PFSK-1 (cell line): ENCODE measurements around the gene TTN.

Experiments used
- FOXP2 ChIP-seq: optimal IDR thresholded peaks from 2 replicates; pipeline ENCODE3; 2011; ENCODE audit warnings: borderline replicate concordance, control low read depth, inconsistent platforms; ENCODE audit not compliant: insufficient read depth; ENCODE audit errors: extremely low read length, extremely low read depth
- POLR2AphosphoS5 ChIP-seq: IDR thresholded peaks from 2 replicates; pipeline ENCODE4 v1.6.1; 2012; ENCODE audit warnings: low read depth, mild to moderate bottlenecking, control low read depth, low read length, moderate library complexity
- SIN3A ChIP-seq: IDR thresholded peaks from 2 replicates; pipeline ENCODE4 v1.6.1; 2012; ENCODE audit warnings: mild to moderate bottlenecking, low read length, moderate library complexity, borderline replicate concordance; ENCODE audit not compliant: insufficient read depth
- TAF1 ChIP-seq: IDR thresholded peaks from 2 replicates; pipeline ENCODE4 v1.6.1; 2012; ENCODE audit warnings: low read length, control low read depth, borderline replicate concordance; ENCODE audit not compliant: insufficient read depth
- TF ChIP-seq, protein P1 (sequence below), 2 experiments: IDR thresholded peaks; 2 replicates each; pipeline versions ENCODE4 v1.6.1 to v1.8.0; 2011 to 2012; ENCODE audit warnings: low read depth in 2 of 2, low read length in 2 of 2, control low read depth in 1 of 2, inconsistent platforms in 1 of 2, mild to moderate bottlenecking in 1 of 2, moderate library complexity in 1 of 2; ENCODE audit not compliant: insufficient read depth in 1 of 2

The TTN gene

DNA sequence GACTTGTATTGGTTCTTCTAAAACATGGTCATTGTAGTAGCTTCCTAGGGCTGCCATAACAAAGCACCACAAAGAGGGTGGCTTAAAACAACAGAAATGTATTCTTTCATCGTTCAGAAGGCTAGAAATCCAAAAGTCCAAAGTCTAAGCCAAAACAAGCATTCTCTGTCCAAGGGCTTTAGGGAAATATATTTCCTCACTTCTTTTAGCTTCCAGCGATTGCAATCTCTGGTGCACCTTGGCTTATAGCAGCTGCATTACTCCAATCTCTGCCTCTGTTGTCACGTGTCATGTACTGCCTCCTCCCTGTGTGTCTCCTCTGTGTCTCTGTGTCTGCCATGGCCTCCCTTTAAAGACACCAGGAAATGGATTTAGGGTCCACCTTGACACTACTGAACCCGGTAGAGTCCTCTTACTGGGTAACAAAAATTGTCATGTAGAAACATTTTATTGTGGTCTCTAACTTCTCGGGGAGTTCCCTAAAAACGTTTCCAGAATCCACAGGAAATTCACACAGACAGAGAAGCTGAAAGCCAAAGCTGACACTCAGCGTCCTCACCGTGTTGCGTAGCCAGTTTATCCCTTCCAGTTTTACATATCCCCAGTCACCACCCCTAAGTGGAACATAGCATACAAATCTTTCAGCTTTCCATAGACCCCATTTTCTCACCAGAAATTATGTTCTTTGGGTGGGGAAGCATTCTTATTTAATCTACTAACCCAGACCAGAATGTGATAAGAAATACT, 20.7 kb upstream of the TTN start:
- no peak for TF ChIP-seq POLR2AphosphoS5
- no peak for TF ChIP-seq TAF1
- TF ChIP-seq SIN3A = no peak
- no peak for TF ChIP-seq FOXP2
- TF ChIP-seq, protein P1, sequence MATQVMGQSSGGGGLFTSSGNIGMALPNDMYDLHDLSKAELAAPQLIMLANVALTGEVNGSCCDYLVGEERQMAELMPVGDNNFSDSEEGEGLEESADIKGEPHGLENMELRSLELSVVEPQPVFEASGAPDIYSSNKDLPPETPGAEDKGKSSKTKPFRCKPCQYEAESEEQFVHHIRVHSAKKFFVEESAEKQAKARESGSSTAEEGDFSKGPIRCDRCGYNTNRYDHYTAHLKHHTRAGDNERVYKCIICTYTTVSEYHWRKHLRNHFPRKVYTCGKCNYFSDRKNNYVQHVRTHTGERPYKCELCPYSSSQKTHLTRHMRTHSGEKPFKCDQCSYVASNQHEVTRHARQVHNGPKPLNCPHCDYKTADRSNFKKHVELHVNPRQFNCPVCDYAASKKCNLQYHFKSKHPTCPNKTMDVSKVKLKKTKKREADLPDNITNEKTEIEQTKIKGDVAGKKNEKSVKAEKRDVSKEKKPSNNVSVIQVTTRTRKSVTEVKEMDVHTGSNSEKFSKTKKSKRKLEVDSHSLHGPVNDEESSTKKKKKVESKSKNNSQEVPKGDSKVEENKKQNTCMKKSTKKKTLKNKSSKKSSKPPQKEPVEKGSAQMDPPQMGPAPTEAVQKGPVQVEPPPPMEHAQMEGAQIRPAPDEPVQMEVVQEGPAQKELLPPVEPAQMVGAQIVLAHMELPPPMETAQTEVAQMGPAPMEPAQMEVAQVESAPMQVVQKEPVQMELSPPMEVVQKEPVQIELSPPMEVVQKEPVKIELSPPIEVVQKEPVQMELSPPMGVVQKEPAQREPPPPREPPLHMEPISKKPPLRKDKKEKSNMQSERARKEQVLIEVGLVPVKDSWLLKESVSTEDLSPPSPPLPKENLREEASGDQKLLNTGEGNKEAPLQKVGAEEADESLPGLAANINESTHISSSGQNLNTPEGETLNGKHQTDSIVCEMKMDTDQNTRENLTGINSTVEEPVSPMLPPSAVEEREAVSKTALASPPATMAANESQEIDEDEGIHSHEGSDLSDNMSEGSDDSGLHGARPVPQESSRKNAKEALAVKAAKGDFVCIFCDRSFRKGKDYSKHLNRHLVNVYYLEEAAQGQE (IDR thresholded peaks at IDR 0.05; ENCODE audit: insufficient read depth in 1 of 2, low read depth in 2 of 2, low read length in 2 of 2) = no peak

DNA sequence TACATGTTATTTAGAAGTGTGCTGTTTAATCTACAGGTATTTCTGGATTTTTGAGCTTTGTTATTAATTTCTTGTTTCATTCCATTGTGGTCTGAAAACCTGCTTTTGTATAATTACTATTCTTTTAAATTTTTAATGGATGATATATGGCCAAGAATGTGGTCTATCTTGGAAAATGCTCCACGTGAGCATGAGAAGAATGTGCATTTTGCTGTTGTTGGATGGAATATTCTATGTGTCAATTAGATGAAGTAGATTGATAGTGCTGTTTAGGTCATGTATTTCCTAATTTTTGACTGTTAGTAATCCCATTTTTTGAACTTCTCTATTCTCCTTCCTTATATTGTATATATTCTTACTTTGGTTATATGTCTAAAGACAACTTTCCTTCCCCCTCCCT, 19.9 kb upstream of the TTN start:
- TF ChIP-seq TAF1 = no peak
- TF ChIP-seq, protein P1 (IDR thresholded peaks at IDR 0.05; ENCODE audit: insufficient read depth in 1 of 2, low read depth in 2 of 2, low read length in 2 of 2) = no peak
- no peak for TF ChIP-seq POLR2AphosphoS5
- TF ChIP-seq FOXP2 = no peak

DNA sequence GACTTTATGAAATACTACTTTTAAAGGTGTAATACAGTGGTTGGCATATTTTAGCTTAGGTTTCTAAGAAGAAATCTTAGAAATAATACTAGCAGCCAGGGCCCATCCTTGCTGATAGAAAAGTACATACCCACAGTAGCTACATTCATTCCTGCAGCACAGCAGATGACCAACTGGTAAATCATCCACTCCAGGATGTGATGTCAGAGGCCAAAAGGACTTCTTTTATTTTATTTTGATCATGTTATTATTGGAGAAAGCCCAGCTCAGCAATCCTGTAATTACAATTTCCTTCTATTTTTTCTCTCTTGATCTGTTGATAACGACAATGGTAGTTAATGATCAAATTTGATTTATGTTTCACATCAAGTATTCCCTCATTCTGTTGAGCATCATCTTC, 18.0 kb upstream of the TTN start:
- TF ChIP-seq SIN3A = no peak
- TF ChIP-seq TAF1 = no peak
- no peak for TF ChIP-seq FOXP2
- TF ChIP-seq, protein P1 (IDR thresholded peaks at IDR 0.05; ENCODE audit: insufficient read depth in 1 of 2, low read depth in 2 of 2, low read length in 2 of 2) = no peak
- TF ChIP-seq POLR2AphosphoS5 = no peak

DNA sequence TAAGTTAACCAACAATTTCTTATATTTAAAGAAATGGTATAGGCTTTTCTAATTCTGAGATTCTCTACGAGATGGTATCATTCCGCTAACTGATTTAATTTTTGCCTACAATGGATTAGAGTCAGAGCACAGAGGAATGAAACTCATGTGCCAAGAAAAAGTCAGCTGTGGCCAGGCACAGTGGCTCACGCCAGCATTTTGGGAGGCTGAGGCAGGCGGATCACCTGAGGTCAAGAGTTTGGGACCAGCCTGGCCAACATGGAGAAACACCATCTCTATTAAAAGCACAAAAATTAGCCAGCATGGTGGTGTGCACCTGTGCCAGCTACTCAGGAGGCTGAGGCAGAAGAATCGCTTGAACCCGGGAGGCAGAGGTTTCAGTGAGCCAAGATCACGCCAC, 17.0 kb upstream of the TTN start:
- no peak for TF ChIP-seq FOXP2
- TF ChIP-seq POLR2AphosphoS5 = no peak
- TF ChIP-seq SIN3A = no peak
- TF ChIP-seq TAF1 = no peak
- TF ChIP-seq, protein P1 (IDR thresholded peaks at IDR 0.05; ENCODE audit: insufficient read depth in 1 of 2, low read depth in 2 of 2, low read length in 2 of 2) = no peak

DNA sequence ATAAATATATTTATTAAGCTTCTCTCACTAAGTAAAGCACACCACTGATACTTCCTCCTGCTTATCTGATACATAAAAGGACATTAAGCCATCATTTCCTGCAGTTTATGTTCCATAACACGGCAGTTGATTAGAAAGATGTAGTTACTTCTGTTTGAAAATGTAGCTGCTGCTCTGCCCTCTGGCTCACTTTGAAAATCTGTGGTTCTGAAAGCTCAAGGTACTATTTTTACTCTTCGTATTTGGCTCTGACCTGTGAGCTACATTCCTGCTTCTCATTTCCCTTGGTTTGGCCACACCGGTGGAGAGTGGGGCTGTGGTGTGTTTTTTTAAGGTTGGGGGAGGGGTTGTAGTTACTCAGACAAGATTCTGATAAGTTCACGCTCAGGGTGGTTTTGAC, 12.8 kb upstream of the TTN start:
- no peak for TF ChIP-seq TAF1
- TF ChIP-seq POLR2AphosphoS5 = no peak
- TF ChIP-seq SIN3A = no peak
- no peak for TF ChIP-seq FOXP2
- TF ChIP-seq, protein P1 (IDR thresholded peaks at IDR 0.05; ENCODE audit: insufficient read depth in 1 of 2, low read depth in 2 of 2, low read length in 2 of 2) = no peak
